GM19099 (cell line): ENCODE data around the gene SESN3.

Experiments used
- POLR2A ChIP-seq: IDR thresholded peaks from 3 replicates; pipeline ENCODE4 v1.6.1; 2011; ENCODE audit warnings: low read depth; ENCODE audit not compliant: insufficient read length; ENCODE audit errors: extremely low read depth

Gene SESN3, protein sequence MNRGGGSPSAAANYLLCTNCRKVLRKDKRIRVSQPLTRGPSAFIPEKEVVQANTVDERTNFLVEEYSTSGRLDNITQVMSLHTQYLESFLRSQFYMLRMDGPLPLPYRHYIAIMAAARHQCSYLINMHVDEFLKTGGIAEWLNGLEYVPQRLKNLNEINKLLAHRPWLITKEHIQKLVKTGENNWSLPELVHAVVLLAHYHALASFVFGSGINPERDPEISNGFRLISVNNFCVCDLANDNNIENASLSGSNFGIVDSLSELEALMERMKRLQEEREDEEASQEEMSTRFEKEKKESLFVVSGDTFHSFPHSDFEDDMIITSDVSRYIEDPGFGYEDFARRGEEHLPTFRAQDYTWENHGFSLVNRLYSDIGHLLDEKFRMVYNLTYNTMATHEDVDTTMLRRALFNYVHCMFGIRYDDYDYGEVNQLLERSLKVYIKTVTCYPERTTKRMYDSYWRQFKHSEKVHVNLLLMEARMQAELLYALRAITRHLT

DNA sequence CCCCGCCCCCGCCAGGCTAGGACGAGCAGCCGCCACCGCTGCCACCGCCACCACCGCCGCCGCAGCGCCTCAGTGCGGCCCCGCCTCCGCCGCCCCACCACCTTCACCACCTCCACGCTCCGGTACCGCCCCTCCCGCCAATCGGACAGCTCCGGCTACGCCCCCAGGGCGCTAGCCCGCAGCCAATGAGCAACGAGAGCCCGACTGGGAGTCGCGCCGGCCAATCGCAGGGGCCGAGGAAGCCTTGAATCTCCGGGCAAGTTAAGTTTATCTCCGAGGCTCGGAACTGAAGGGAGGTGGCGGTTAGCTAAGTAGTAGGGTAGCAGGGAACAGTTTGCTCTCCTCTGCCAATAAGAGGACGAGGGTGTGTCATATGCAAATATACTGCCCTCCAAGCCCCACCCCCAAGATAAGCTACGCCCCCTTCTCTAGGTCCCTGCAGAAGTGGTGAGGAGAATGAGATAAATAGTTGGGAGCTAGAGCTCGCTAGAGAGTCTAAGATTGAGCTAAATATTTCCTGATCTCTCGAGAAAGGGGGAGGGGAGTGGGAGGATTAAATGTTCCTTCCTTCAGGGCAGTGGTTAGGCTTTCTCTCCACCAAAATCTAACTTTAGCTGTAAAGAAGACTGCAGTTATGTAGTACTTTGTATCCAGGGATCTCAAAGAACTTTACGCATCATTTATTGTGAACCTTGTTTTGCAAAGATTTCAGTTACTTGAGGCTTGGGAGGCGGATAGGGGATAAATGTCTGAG, at the start of gene SESN3:
SESN3 (minus strand) TSS at position 76 of the 754 bp plus-strand sequence. CDS start 342 bp downstream, outside the sequence.
- TF ChIP-seq POLR2A, result peak; percentile 67

DNA sequence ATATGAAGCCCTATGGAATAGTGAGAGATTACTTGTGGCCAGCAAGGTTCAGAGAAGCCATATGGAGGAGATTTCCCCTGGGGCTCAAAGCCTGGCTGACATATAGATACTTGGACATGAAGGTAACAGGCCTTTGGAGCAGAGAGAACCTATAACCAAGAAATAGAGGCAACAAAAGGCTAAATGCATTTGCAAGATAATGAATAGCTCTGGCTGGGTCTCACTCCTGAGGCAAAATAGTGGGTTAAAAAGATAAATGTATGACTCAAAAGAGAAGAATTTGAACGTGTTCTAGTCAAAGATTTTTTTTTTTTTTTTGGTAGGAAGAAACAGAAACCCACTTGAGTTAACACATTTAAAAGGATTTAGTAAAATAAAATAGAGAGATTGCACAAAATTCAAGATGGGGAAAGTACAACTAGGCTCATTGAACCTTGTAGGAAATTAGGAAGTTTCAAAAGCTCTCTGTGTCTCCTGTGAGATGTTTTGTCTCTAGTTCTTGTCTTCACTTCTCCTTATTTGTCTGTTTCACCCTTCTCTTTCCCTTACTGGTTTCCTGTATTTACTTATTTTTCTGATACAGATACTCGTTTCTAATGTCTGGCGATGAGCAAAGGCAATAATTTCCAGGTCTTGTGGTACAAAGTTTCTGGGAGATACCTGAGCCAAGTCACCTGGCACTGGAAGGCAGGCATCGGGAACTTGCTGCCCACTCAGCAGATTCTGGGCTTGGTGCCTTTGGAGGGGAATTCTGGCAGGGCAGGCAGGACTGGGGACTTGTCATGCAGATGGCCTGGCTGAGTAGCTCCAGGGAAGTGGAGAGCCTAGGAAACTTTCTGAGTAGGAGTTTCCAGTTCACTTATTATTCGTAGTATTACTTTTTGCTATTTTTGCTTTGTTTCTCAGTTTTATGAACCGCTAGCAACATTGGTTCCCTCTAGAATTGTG, 49.2 kb upstream of the SESN3 start:
- no peak for TF ChIP-seq POLR2A

DNA sequence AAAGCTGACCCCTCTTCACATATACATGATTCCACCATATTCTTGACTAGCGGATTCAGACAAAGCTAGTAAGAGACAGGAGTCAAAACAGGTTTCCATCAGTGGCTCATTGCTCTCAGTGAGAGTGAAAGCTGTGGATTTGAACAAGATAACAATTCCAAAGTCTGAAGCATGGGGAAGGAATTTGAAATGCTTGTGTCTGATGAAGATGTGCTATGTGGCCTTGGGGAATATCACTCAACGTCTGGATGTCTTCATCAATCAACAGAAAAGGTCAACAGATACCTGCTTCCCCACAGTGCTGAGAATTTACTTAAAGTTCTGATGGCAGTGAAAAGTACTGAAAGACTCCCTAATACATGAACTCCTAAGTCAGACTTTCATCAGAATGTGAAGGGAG, 46.9 kb upstream of the SESN3 start:
- no peak for TF ChIP-seq POLR2A

DNA sequence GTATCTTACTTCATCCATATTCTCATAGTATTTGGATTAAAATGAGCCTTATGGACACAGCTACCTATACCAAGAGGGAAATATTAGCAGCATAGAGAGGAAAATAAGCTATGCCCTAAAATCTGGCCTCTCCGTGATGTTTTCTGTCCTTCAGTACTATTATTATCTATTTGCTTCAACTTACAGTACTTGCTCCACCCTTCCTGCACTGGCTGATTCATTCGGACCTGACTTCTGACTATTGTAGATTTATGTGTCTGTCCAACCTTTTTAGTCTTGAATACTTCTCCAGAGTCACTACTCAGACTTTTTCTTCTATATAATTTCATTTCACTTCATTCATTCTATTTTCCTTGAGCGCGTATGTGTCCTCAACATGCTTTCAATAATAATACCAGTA, 45.1 kb upstream of the SESN3 start:
- no peak for TF ChIP-seq POLR2A

DNA sequence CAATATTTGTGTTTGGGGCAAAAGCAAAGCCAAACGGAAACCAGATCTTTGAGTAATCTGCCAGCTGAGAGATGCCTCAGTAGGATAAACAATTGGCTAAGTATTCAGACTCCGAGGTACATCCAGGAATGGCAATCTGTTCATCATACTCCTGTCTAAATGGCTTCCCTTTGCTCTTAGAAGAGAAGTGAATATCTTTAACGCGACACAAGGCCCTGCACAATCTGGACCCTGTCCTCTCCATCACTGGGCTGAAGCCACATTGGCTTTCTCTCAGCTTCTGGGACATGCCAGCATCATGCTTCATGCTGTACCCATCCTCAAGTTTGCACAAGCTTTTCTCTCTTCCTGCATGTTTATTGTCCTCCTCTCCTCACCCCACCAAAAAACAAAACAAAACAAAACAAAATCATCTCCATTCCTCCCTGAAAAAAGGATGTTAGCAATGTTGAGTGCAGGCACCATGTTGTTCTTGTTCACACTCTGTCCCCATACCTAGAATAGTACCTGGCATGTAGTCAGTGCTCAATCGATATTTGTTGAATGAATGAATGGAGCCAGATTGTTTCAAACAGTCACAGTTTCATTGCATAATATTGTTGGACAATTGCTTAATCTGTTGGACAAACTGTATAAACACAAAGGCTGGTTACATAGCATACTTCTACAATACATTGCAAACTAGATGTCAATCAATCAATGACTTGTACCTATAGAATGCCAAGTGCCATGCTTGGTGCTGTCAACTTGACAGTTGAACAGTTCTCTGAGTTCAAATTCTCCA, 38.2 kb upstream of the SESN3 start:
- no peak for TF ChIP-seq POLR2A

DNA sequence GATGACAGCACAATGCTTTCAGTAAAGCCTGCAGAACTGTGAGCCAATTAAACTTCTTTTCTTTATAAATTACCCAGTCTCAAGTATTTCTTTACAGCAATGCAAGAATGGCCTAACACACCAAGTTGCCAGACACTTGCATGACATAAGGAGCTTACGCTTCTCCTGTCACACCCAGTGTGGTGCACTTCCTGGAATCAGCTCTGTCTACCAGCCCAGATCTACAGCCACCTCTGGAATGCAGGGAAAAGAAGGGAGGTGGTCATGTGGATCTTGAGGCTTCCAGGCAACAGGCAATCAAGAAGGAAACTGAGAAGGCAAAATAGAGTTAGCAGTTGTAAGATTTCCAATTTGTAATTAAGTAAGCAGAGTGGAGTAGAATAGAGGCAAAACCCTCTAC, 37.4 kb upstream of the SESN3 start:
- TF ChIP-seq POLR2A, result no peak

DNA sequence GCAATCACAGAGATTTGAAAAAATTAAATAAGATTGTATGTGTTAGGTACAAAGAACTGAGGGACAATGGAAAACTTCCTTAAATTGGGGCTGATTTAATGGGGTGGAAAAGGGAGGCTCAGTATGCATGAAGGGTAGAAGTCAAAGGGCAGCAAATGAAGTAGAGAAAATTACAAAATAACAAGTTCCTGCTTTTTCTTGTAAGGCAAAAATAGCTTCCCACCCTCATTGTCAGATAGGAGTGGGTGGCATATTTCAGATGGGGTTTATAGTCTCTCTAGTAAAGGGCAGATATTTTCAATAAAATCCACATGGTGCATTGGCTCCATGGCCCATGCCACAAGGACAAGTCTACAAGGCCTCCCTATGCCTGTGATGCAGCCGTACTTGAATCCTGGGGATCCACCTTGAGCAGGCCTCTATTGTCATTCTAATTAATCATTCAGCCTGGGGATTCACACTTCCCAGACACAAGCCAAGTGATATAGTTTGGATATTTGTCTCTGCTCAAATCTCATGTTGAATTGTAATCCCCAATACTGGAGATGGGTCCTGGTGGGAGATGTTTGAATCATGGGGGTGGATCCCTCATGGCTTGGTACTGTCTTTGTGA, 36.7 kb upstream of the SESN3 start:
- TF ChIP-seq POLR2A, result no peak

DNA sequence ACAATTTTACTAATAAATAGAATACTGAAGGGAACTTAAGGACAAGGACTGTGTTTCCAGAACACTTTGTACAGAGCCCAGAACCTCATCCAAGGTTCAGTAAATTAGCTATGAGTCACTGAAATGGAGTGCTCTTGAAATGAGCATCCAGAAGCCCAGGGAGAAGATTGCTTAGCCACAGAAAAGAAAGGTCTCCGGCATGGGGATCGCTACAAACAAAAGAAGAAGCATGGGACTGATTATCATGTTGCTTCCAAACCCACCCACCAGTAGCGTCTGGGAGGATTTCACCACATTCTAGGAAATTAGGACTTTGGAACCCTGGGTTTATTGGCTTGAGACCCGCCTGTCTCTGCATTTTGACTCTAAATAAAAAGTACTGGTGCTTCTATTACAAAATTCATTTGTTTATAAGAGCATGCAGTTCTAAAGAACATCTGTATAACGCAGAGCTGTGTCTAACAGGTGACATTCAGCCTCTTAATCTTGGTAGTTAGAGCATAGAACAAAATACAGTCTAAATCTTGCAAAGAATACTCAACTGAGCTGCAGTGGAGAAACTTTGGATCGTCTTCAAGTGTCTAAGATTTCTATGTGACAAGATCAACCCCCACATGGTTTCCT, 35.9 kb upstream of the SESN3 start:
- TF ChIP-seq POLR2A, result no peak

DNA sequence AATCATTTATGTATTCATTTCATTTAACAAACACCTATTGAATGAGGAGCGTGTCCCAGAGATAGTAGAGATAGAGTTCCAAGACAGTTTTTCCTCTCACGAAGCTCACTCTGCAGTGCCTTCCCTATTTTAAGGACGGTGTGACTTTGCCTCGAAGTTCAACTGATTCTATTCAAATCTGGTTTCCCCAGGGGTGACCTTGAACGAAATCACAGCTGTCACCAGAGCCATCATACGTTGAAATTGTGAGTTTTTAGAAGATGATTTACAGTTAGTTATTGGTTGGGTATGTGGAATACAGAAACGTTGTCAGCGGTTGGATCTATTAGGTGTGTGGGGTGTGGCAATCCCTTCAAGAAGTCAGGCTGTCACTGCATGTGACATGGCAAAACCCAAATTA, 33.9 kb upstream of the SESN3 start:
- TF ChIP-seq POLR2A, result no peak

DNA sequence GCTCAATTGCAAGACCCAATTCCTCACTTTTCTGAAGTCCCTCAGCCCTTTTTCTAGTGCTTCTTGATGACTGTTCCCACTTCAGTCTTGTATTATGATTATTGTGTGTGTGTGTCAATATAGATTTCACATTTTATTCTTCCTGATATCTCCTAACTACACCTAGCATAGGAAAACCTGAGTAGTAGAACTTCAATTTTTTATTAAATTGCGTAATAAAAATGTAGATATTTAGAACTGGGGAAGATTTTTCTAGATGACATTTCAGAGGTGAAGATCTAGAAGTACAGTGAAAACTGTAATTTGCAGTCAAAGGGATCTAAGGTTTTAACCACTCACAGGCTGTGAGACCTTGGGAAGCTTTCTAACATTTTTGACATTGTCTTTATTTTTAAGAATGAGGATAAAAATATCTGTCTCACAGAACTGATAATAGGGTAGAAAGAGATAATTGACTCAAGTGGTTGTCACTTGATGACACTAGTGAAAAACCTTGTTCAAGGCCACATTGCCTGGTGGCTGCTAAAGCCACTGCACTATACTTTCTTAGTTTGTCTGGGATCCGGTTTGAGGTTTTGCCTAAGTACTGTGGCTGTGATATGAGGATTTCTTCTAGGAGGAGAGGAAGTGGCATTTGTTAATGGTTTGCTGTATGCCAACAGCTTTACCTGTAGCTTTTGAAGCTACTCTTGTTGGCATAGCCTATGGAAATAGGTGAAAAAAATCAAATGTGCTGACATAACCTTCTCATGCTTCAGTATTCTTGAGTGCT, 32.2 kb upstream of the SESN3 start:
- TF ChIP-seq POLR2A, result no peak

DNA sequence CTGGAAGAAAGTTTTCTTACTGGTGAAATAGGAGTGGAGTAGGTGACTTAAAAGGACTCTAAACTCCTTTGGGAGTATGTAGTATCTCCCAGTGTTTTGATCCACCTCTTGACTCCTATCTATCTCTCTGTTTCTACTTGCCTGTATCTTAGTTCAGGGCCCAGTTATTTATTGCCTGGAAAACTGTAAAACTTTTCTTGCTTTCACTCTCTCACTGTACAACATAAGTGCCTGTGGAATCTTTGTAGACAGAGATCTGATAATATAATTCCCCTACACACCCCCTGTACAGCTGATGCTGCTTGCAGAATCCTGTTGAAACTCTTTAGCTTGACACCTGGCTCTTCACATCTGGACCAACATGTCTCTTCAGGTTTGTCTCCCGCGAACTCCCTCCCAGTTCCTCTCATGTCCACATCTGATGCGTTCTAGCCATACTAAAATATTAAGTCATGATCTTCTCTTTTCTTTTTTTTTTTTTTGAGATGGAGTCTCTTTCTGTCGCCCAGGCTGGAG, 26.5 kb upstream of the SESN3 start:
- no peak for TF ChIP-seq POLR2A

DNA sequence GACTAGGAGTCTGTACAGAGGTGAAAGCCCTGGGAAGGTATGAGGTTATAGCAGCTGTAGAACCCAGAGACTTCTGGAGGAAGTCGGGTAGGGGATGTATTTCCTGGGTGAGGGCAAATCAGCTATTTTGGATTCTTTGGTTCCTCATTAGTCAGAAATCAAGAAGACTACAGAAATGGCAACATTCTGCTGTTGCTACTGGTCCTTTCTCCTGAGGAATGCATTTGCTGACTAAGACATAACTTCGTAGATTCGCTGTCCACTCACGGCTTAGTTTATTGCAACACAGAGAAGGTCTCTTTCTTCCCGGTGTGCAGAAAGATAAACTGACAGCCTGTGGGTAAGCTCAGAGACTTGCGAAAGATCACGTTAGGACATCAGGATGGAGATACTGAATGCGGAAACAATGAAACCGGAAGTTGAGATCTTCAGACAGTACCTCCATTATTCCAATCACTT, 25.3 kb upstream of the SESN3 start:
- peak; percentile 36 for TF ChIP-seq POLR2A
